Measurements from ENCODE around the gene EPHA2. TPM values are rescaled to one million over a fixed set of nuclear protein-coding genes. Genes with fewer than 3 reads are reported as not detected.

The EPHA2 gene
- total and polyA plus RNA-seq, 2 experiments from 2014 or later: 7.5 to 51.2 TPM

DNA sequence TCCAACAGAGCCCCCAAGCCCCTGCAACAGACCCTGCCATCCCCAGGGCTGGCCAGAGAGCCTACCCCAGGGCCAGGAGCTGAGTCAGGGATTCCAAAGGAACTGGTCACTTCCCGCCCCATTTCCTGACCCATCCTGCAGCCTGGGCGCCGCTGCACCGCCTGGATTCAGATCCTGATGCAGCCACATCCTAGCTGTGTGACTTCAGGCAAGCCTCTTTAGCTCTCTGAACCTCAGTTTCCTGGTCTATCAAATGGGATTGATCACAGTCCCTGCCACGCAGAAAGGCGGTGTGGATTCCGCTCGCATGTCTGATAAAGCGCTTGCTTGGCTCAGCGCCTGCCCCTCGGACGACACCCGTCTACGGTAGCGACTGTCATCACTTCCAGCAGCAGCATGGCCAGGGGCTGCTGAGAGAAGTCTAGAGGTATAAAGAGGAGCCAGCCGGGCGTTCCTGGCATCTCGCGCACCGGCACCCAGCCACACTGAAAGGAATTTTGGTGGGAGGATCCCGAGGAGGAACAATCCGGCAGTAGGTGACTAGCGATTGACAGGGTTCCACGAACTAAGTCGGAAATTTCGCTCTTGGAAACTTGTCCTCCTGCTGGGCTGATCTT, 10.1 kb downstream of the EPHA2 start:
- Histone ChIP-seq H3K4me2 (peak overlapping the region; percentile 86), H3K27me3 (ENCODE audit: insufficient read depth) (no peaks in the 10 kb centered on the region), H2AFZ (no peak overlapping the region), H3K9me2 (ENCODE audit: insufficient read depth) (no peaks in the 10 kb centered on the region), H3K27ac (ENCODE audit: low read depth) (peak overlapping the region; percentile 96), H3K79me2 (replicated peaks; ENCODE audit: insufficient read depth) (peaks cover 80% of the 10 kb centered on the region), H4K20me1 (replicated peaks; ENCODE audit: insufficient read depth) (peaks cover 6% of the 10 kb centered on the region), H3F3A (replicated peaks; ENCODE audit: low read depth) (peaks cover 20% of the 10 kb centered on the region), H3K36me3 (ENCODE audit: insufficient read depth) (peaks cover 14% of the 10 kb centered on the region), H3K4me1 (ENCODE audit: insufficient read depth) (peaks cover 48% of the 10 kb centered on the region), H3K4me3 (peak overlapping the region; percentile 42)
- Mint-ChIP-seq H3K27ac (peak overlapping the region; percentile 96), H3K27me3 (ENCODE audit: insufficient read depth, low read depth, poor library complexity) (peaks cover 29% of the 10 kb centered on the region), H3K9me3 (no peaks in the 10 kb centered on the region), H3K36me3 (ENCODE audit: low read depth) (peaks cover 64% of the 10 kb centered on the region), H3K4me1 (peaks cover 55% of the 10 kb centered on the region), H3K4me3 (peak overlapping the region; percentile 53)
- peak; percentile 51 for ATAC-seq
- TF ChIP-seq, protein P1, sequence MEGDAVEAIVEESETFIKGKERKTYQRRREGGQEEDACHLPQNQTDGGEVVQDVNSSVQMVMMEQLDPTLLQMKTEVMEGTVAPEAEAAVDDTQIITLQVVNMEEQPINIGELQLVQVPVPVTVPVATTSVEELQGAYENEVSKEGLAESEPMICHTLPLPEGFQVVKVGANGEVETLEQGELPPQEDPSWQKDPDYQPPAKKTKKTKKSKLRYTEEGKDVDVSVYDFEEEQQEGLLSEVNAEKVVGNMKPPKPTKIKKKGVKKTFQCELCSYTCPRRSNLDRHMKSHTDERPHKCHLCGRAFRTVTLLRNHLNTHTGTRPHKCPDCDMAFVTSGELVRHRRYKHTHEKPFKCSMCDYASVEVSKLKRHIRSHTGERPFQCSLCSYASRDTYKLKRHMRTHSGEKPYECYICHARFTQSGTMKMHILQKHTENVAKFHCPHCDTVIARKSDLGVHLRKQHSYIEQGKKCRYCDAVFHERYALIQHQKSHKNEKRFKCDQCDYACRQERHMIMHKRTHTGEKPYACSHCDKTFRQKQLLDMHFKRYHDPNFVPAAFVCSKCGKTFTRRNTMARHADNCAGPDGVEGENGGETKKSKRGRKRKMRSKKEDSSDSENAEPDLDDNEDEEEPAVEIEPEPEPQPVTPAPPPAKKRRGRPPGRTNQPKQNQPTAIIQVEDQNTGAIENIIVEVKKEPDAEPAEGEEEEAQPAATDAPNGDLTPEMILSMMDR (conservative IDR thresholded peaks at IDR 0.05; ENCODE audit: low read depth in 2 of 2): no peak
- TF ChIP-seq EZH2phosphoT487 (IDR thresholded peaks at IDR 0.05; ENCODE audit: unreplicated experiment) (no peak), ZNF331 (CRISPR knock-in tag; IDR thresholded peaks at IDR 0.05; ENCODE audit: low read depth) (no peak), ZNF114 (CRISPR knock-in tag; IDR thresholded peaks at IDR 0.05) (no peak), NANOG (IDR thresholded peaks at IDR 0.05; ENCODE audit: borderline replicate concordance) (no peak), REST (IDR thresholded peaks at IDR 0.05; ENCODE audit: unreplicated experiment) (no peak), EZH2 (IDR thresholded peaks at IDR 0.05; ENCODE audit: low read depth, unreplicated experiment) (no peak)
- TF ChIP-seq, protein P2, sequence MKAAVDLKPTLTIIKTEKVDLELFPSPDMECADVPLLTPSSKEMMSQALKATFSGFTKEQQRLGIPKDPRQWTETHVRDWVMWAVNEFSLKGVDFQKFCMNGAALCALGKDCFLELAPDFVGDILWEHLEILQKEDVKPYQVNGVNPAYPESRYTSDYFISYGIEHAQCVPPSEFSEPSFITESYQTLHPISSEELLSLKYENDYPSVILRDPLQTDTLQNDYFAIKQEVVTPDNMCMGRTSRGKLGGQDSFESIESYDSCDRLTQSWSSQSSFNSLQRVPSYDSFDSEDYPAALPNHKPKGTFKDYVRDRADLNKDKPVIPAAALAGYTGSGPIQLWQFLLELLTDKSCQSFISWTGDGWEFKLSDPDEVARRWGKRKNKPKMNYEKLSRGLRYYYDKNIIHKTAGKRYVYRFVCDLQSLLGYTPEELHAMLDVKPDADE (IDR thresholded peaks at IDR 0.05): no peak
- DNase-seq (ENCODE audit: low spot score): peak; percentile 86

Measured in GM23338 (cell line).